HL-60 (cell line): Measurements from ENCODE around the gene AVPI1.

Experiments used
- CTCF ChIP-seq: IDR thresholded peaks from one replicate; pipeline ENCODE4 v1.5.1; 2011; ENCODE audit warnings: low read length, control low read depth, inconsistent platforms; ENCODE audit not compliant: insufficient read depth
- POLR2AphosphoS5 ChIP-seq: IDR thresholded peaks from 2 replicates; pipeline ENCODE4 v1.6.1; 2012; ENCODE audit warnings: low read depth
- REST ChIP-seq: IDR thresholded peaks from 2 replicates; pipeline ENCODE4 v1.6.1; 2012; ENCODE audit warnings: low read depth; ENCODE audit not compliant: insufficient replicate concordance

GRCh38 chr10:97690133-97690532, 3.1 kb upstream of the AVPI1 start:
- TF ChIP-seq CTCF, result no peak
- no peak for TF ChIP-seq REST
- TF ChIP-seq POLR2AphosphoS5, result no peak
